ENCODE data around the gene WDR43. TPM values are rescaled to one million over a fixed set of nuclear protein-coding genes. Genes with fewer than 3 reads are reported as not detected.

The WDR43 gene
- total RNA-seq, 1 donor from 2014 or later: 32.5 TPM

- H3K4me1 Mint-ChIP-seq (ENCODE audit: low read depth, unreplicated experiment): no peaks in the 10 kb centered on the region
- peaks cover 12% of the 10 kb centered on the region for H3K9me3 Mint-ChIP-seq (ENCODE audit: unreplicated experiment)
- TF ChIP-seq, protein P1, sequence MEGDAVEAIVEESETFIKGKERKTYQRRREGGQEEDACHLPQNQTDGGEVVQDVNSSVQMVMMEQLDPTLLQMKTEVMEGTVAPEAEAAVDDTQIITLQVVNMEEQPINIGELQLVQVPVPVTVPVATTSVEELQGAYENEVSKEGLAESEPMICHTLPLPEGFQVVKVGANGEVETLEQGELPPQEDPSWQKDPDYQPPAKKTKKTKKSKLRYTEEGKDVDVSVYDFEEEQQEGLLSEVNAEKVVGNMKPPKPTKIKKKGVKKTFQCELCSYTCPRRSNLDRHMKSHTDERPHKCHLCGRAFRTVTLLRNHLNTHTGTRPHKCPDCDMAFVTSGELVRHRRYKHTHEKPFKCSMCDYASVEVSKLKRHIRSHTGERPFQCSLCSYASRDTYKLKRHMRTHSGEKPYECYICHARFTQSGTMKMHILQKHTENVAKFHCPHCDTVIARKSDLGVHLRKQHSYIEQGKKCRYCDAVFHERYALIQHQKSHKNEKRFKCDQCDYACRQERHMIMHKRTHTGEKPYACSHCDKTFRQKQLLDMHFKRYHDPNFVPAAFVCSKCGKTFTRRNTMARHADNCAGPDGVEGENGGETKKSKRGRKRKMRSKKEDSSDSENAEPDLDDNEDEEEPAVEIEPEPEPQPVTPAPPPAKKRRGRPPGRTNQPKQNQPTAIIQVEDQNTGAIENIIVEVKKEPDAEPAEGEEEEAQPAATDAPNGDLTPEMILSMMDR (IDR thresholded peaks at IDR 0.05; ENCODE audit: partially characterized antibody, unreplicated experiment): no peak
- no peak overlapping the region for H3K4me3 Mint-ChIP-seq (ENCODE audit: unreplicated experiment)
- no peak overlapping the region for H3K27ac Mint-ChIP-seq (ENCODE audit: unreplicated experiment)
- peaks cover 25% of the 10 kb centered on the region for H3K36me3 Mint-ChIP-seq (ENCODE audit: unreplicated experiment)
- no peaks in the 10 kb centered on the region for H3K27me3 Mint-ChIP-seq (ENCODE audit: unreplicated experiment)
- no peak for DNase-seq
These were observed 56.6 kb downstream of the WDR43 start for GRCh38 chr2:28950941-28951630.

GRCh38 chr2:28951910-28952835 lies 57.7 kb downstream of the WDR43 start:
- H3K27ac Mint-ChIP-seq (ENCODE audit: unreplicated experiment): no peak overlapping the region
- no peak for DNase-seq
- H3K9me3 Mint-ChIP-seq (ENCODE audit: unreplicated experiment): peaks cover 12% of the 10 kb centered on the region
- H3K27me3 Mint-ChIP-seq (ENCODE audit: unreplicated experiment): no peaks in the 10 kb centered on the region
- peaks cover 20% of the 10 kb centered on the region for H3K36me3 Mint-ChIP-seq (ENCODE audit: unreplicated experiment)
- H3K4me3 Mint-ChIP-seq (ENCODE audit: unreplicated experiment): no peak overlapping the region
- no peaks in the 10 kb centered on the region for H3K4me1 Mint-ChIP-seq (ENCODE audit: low read depth, unreplicated experiment)
- TF ChIP-seq, protein P1 (IDR thresholded peaks at IDR 0.05; ENCODE audit: partially characterized antibody, unreplicated experiment): no peak

- TF ChIP-seq, protein P1 (IDR thresholded peaks at IDR 0.05; ENCODE audit: partially characterized antibody, unreplicated experiment): no peak
- Mint-ChIP-seq H3K27ac (ENCODE audit: unreplicated experiment) (no peak overlapping the region), H3K4me3 (ENCODE audit: unreplicated experiment) (no peak overlapping the region), H3K36me3 (ENCODE audit: unreplicated experiment) (peaks cover 20% of the 10 kb centered on the region), H3K27me3 (ENCODE audit: unreplicated experiment) (no peaks in the 10 kb centered on the region), H3K9me3 (ENCODE audit: unreplicated experiment) (peaks cover 12% of the 10 kb centered on the region), H3K4me1 (ENCODE audit: low read depth, unreplicated experiment) (no peaks in the 10 kb centered on the region)
- DNase-seq: no peak
These were observed 58.4 kb downstream of the WDR43 start for GRCh38 chr2:28952836-28953211.

GRCh38 chr2:28955467-28955866 lies 61.0 kb downstream of the WDR43 start:
- no peaks in the 10 kb centered on the region for H3K27me3 Mint-ChIP-seq (ENCODE audit: unreplicated experiment)
- TF ChIP-seq, protein P1 (IDR thresholded peaks at IDR 0.05; ENCODE audit: partially characterized antibody, unreplicated experiment): no peak
- peaks cover under 1% of the 10 kb centered on the region for H3K9me3 Mint-ChIP-seq (ENCODE audit: unreplicated experiment)
- H3K36me3 Mint-ChIP-seq (ENCODE audit: unreplicated experiment): peaks cover 1% of the 10 kb centered on the region
- no peak overlapping the region for H3K27ac Mint-ChIP-seq (ENCODE audit: unreplicated experiment)
- peaks cover 2% of the 10 kb centered on the region for H3K4me1 Mint-ChIP-seq (ENCODE audit: low read depth, unreplicated experiment)
- DNase-seq: no peak
- no peak overlapping the region for H3K4me3 Mint-ChIP-seq (ENCODE audit: unreplicated experiment)
